Measurements from ENCODE around the gene SRPX2.

SRPX2 gene

GRCh38 chrX:100652266-100652665 is 8.3 kb downstream of the SRPX2 start:
- FAIRE-seq = no peak

- FAIRE-seq = no peak
Observed at GRCh38 chrX:100654261-100654660, 10.3 kb downstream of the SRPX2 start.

- no peak for FAIRE-seq
Observed at GRCh38 chrX:100658941-100659381, 15.0 kb downstream of the SRPX2 start.

- FAIRE-seq = no peak
Observed at GRCh38 chrX:100659431-100660137, 15.6 kb downstream of the SRPX2 start.

- no peak for FAIRE-seq
Observed at GRCh38 chrX:100662170-100662569, 18.2 kb downstream of the SRPX2 start.

- FAIRE-seq = no peak
Observed at GRCh38 chrX:100662796-100663195, 18.8 kb downstream of the SRPX2 start.

GRCh38 chrX:100663642-100664041 is 19.6 kb downstream of the SRPX2 start:
- no peak for FAIRE-seq

GRCh38 chrX:100672966-100673365 is 29.0 kb downstream of the SRPX2 start:
- FAIRE-seq = no peak

- no peak for FAIRE-seq
Observed at GRCh38 chrX:100673397-100673953, 29.5 kb downstream of the SRPX2 start.

- no peak for FAIRE-seq
Observed at GRCh38 chrX:100674705-100675104, 30.7 kb downstream of the SRPX2 start.

- no peak for FAIRE-seq
Observed at GRCh38 chrX:100677611-100678181, 33.7 kb downstream of the SRPX2 start.

GRCh38 chrX:100680756-100681155 is 36.8 kb downstream of the SRPX2 start:
- no peak for FAIRE-seq

- no peak for FAIRE-seq
Observed at GRCh38 chrX:100681599-100681998, 37.6 kb downstream of the SRPX2 start.

- no peak for FAIRE-seq
Observed at GRCh38 chrX:100682939-100683338, 38.9 kb downstream of the SRPX2 start.

- no peak for FAIRE-seq
Observed at GRCh38 chrX:100685284-100685996, 41.4 kb downstream of the SRPX2 start.

GRCh38 chrX:100685997-100686305 is 42.0 kb downstream of the SRPX2 start:
- FAIRE-seq = no peak

- FAIRE-seq = no peak
Observed at GRCh38 chrX:100687128-100687527, 43.1 kb downstream of the SRPX2 start.

- no peak for FAIRE-seq
Observed at GRCh38 chrX:100687546-100687945, 43.5 kb downstream of the SRPX2 start.

- FAIRE-seq = no peak
Observed at GRCh38 chrX:100695302-100695701, 51.3 kb downstream of the SRPX2 start.

- no peak for FAIRE-seq
Observed at GRCh38 chrX:100695991-100696390, 52.0 kb downstream of the SRPX2 start.

- no peak for FAIRE-seq
Observed at GRCh38 chrX:100696699-100697351, 52.8 kb downstream of the SRPX2 start.

- FAIRE-seq = no peak
Observed at GRCh38 chrX:100698551-100698950, 54.6 kb downstream of the SRPX2 start.

- FAIRE-seq = no peak
Observed at GRCh38 chrX:100700809-100701208, 56.8 kb downstream of the SRPX2 start.
